Left hindlimb (tissue), 1 donor: Measurements from ENCODE around the gene C6orf62.
"Not testable (repeated sequence)": the region's sequence is repeated elsewhere in the genome, so short reads cannot be mapped to it uniquely, and the experiment has no call there.

Experiments used
- DNase-seq: peaks from one replicate; pipeline ENCODE4 v3.0.0-alpha.2; 2018

Gene C6orf62

DNA sequence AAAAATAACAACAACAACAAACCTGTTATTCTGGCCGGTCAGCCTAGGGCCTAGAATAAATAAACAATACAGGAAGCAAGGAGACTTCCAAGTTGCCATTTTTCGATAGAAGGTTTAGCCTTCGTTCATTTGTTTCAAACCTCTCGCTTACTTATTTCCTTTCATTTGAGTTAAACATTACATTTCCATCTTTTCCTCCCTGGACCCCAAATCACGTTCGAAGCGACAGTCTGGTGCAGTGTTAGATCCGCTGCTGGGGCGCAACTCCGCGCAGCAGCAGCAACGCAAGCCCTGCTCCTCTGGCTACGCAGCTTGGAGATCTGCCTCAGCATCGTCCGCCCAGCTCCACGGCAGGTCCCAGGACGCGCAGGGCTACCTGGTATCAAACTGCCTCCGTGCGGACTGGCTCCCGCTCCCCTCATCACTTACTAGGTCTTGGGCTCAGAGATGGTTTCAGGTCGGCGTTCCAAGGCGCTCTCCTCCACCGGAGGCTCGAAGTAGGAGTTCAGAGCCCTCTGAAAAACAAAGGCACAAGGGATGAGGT lies 52.8 kb downstream of the C6orf62 start:
- no peak for DNase-seq

DNA sequence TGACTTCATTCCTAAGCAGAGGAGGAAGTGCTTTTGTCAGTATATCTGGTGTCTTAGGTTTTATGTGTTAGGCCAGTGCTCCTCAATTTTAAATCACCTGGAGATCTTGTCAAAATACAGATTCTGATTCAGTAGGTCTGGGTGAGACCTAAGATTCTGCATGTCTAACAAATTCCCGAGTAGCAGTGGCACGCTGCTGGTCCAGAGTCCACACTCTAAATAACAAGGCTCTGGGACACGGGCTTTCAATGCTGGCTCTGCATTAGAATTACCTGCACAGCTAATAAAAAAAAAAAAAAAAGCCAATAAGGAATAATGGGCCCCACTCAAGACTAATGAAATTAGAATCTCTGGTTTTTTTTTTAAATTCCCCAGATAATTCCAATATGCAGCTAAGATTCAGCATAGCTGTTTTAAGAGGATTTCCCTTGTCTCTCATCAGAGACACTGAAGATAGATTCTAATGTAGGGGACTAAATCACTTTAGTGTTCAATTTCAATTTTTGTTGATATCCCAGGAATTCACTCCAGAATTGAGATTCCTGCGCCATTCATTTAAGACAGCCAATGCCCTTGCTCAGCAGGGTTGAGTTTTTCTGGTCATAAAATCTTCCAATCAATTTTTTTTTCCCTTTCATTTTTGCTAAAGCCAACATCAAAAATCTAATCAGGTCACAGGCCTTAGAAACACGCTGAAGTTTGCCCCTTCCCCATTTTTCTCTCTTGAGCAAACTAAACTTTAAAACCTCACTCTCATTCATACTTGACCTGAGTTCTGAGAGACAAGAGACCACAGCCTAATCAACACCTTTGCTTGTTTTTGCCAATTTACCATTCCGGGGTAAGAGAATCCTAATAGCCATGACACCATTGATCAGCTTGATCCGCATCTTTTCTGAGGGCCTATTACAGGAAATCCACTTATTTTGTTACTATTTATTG lies 54.6 kb downstream of the C6orf62 start:
- DNase-seq = no peak

DNA sequence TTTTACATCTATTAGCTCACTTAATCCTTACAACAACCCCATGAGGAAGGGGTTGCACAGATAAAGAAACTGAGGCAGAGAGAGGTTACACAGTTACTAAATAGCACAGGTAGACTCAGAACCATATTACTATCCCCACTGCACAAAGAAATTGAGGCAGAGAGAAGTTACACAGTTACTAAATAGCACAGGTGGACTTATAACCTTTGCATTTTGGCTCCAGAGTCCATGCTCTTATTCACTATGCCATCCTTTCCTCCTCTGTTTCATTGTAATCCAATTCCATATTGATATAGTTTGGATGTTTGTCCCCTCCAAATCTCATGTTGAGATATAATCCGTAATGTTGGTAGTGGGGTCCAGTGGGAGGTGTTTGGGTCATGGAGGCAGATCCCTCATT lies 55.8 kb downstream of the C6orf62 start:
- no peak for DNase-seq

DNA sequence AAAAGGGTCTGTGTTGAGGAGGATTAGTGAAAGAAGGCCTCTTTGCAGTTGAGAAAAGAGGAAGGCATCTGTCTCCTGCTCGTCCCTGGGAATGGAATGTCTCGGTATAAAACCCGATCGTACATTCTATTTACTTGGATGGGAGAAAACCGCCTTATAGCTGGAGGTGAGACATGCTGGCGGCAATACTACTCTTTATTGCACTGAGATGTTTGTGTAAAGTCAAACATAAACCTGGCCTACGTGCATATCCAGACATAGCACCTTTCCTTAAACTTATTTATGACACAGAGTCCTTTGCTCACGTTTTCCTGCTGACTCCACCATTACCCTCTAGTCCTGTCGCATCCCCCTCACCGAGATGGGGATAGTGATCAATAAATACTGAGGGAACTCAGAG lies 56.7 kb downstream of the C6orf62 start:
- no peak for DNase-seq

DNA sequence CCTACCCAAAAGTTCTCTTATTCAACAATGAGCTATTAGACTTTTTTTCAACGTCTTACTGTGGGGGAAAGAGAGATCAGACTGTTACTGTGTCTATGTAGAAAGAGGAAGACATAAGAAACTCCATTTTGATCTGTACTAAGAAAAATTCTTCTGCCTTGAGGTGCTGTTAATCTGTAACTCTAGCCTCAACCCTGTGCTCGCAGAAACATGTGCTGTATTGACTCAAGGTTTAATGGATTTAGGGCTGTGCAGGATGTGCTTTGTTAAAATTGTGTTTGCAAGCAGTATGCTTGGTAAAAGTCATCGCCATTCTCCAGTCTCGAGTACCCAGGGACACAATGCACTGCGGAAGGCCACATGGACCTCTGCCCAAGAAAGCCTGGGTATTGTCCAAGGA lies 57.2 kb downstream of the C6orf62 start:
- not testable (repeated sequence) for DNase-seq

DNA sequence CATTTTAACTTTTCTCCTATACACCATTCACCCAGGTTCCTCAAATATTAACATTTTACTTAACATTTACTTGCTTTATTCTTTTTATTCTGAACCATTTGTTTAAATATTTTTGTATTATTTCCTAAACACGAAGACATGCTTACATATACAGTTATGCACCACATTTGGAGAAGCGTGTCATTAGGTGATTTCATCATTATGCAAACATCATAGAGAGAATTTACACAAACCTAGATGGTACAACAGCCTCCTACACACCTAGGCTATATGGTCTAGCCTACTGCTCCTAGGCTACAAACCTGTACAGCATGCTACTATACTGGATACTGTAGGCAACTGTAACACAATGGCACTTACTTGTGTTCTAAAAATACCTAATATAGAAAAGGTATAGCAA lies 58.8 kb downstream of the C6orf62 start:
- no peak for DNase-seq

DNA sequence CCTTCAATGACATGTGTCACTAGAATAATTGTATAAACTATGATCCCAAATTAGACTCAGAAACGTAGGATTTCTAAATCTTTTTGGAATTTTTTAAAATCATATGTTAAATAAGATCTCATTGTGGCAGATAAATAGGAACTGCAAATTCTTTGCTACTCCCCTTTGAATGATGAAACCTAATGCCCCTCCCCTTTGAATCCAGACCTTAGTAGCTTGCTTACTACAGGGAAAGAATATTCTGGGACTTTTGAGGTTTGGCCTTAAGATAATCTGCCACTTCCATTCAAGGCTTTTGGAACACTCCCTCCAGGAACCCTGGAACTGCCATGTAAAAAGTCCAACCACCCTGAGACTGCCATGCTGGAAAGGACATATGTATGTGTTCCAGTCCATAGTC lies 59.4 kb downstream of the C6orf62 start:
- DNase-seq = no peak

DNA sequence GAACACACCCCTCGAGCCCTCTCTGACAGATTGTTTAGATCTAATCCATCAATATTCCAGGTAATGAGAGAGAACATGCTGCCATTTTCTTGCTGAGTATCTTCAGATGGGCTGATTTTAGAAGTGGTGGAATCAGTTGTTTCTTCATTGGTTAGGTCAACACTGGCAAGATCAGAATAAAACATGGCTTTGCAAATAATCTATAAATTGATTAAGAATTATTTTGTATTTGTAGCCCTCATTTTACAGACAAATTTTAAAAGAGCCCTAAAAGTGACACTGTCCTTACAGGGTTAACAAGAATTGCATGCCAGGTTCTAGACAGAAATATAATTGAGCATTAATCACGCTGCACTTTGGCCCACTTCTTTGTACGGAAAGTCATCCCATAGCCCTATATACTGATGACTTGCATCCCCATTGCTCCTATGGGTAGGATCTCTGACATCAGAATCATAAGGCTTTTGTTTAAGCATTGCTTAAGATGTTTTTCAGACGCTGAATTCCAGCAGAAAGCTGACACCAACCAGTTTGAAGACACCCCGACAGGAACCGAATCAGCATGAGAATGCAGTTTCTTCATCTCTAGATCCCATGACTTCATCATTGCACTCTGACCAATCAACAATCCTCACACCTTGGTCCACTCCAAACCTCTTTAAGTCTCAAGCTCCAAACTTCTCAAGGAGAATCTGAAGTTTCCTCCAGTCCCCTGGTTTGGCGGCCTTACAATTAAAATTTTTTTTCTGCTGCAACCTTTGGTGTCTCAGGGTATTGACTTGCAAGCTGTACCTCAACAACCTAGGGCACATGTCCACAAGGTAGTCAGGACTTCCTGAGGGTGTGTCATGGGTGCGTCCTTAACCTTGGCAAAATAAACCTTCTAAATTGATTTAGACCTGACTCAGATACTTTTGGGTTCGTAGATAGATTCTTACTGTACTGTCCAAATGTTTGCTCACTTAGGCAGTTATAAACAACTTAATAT lies 60.1 kb downstream of the C6orf62 start:
- DNase-seq = no peak

DNA sequence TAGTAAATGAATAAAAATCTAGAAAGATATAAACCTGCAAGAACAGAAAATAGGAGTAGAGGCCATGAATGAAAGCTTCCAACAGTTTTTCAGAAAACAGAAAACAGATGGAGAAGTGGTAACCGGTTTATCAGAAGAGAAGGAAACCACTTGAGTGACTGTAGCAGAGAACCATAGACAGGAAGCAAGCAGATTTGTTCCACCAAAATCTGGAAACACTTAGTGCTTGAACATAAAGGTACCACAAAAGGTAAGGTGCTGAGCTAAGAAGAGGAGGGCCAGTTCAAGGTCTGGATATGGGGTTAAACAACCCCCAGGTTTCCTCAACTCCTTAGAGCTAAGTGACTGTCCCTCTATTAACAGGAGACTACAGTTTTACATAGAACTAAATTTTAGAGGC lies 63.7 kb downstream of the C6orf62 start:
- DNase-seq = no peak
